HG02623 (cell line): ENCODE measurements around the gene COMP.

ENCODE experiments used
- ATAC-seq: cut with Tn5 transposase; IDR thresholded peaks from one replicate; pipeline ENCODE4 v1.9.1; 2021; ENCODE audit warnings: moderate library complexity; ENCODE audit not compliant: unreplicated experiment

COMP gene

GRCh38 chr19:18783958-18784785 is 6.9 kb downstream of the COMP start:
- no peak for ATAC-seq

GRCh38 chr19:18782559-18783225 is 8.4 kb downstream of the COMP start:
- no peak for ATAC-seq

DNA sequence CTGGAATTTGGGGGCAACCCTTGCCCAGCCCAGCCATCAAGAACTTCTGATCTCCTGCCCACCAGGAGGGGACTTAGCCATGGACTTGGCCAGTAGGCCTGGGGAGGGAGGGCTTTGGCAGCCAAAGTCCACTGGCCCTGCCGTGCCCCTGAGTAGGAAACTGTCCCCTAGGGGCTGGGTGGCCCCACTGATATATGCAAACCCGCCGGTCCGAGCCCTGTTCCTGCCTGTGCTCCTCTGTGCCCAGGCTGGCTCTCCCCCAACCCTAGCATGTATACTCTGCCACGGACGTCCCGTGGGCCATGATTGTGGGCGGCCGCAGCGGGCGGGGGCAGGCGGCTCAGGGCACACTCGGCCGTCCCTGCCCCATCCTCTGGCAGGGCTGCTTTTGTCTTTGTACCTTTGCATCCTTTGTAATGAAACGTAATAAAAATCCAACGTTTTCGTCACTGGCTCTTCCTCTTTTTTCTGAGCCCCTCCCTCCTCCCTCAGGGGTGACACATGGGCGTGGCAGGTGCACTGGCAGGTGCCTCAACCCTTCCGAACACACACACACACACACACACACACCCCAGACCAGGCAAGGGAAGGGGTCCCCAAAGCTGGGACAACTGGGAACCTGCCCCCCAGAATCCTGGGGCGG is 9.1 kb downstream of the COMP start:
- no peak for ATAC-seq

DNA sequence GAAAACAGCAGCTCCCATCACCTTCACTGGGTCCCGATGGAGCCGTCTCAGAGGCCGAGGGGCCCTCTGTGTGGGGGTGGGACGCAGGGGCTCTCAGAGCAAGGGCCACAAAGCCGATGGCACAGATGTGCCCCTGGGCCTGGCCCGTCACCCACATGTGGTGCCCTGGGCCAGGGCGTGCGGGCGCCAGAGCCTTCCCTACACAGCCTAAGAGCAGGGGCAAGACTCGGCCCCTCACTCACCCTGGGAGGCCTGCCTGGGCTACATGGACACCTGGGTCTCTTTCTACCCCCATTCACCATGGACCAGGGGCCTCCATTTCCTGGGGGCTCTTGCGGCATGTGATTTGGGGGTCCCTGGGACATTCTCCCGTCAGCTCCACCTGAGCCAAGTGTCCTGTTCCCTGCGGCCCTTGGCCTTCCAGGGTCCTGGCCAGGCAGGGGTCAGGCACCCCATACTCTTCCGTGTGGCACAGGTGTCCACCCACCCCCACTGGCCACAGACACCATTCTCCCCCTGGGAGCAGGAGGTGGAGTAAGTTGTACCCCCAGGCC is 10.0 kb downstream of the COMP start:
- no peak for ATAC-seq

DNA sequence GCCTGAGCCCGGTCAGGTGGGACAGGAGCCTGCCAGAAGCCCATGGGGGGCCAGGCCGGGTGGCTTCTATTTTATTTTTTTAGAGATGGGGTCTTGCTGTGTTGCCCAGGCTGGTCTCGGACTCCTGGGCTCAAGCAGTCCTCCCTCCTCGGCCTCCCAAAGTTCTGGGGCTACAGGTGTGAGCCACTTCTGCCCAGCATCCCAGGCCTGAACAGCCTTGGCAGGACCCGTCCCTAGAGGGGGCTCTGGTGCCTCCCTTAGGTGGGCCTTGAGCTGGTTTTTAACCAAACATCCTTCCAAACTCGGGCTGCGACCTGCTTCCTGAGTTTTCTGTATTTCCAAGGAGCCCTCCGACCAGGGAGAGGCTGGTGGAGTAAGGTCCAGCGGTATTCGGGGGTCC is 10.5 kb downstream of the COMP start:
- ATAC-seq: no peak

- no peak for ATAC-seq
Observed at GRCh38 chr19:18780081-18780480, 11.0 kb downstream of the COMP start.

GRCh38 chr19:18778826-18779495 is 12.1 kb downstream of the COMP start:
- ATAC-seq: no peak

- no peak for ATAC-seq
Observed at GRCh38 chr19:18778076-18778389, 13.1 kb downstream of the COMP start.

- no peak for ATAC-seq
Observed at GRCh38 chr19:18777301-18778075, 13.6 kb downstream of the COMP start.

GRCh38 chr19:18776736-18777135 is 14.4 kb downstream of the COMP start:
- no peak for ATAC-seq

DNA sequence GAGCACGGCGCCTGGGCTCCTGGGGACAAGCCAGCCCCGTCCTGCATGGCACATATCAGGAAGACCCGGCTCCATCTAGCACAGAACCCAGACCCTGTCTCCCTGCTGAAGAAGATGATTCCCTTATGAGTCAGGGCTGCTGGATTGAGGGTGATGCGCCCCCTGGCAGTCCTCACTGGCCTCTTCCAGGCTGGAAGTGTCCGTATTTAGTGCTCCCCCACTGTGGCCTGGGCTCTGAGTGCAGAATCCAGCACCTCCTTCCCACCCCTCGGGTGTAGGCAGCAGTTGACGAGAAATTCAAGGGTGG is 14.9 kb downstream of the COMP start:
- ATAC-seq: no peak

DNA sequence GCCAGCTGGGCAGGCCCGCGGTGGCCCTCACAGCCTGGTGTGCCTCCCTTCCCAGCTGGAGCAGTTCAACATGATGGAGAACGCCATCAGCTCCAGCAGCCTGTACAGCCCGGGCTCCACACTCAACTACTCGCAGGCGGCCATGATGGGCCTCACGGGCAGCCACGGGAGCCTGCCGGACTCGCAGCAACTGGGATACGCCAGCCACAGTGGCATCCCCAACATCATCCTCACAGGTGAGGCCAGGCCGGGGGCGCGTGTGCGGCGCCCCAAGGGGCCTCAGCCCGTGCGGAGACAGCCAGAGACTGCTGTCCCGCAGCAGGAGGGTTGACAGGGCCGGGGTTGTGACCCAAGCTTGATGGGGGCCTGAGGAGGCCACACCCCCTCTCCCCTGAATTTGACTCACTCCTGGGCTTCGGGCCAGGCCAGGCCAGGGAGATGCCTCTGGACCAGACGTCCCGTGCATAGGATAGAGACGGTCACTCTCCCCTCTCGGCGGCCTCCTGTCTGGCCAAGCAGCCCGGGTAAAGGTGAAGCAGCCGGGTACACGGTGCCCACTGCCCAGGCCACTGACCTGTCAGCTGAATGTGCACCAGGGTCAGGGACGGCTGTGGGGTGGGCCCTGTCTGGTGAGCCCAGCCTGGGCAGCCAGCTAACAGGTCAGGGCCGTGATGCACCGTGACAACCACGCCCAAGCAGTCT is 15.4 kb downstream of the COMP start:
- ATAC-seq: no peak

DNA sequence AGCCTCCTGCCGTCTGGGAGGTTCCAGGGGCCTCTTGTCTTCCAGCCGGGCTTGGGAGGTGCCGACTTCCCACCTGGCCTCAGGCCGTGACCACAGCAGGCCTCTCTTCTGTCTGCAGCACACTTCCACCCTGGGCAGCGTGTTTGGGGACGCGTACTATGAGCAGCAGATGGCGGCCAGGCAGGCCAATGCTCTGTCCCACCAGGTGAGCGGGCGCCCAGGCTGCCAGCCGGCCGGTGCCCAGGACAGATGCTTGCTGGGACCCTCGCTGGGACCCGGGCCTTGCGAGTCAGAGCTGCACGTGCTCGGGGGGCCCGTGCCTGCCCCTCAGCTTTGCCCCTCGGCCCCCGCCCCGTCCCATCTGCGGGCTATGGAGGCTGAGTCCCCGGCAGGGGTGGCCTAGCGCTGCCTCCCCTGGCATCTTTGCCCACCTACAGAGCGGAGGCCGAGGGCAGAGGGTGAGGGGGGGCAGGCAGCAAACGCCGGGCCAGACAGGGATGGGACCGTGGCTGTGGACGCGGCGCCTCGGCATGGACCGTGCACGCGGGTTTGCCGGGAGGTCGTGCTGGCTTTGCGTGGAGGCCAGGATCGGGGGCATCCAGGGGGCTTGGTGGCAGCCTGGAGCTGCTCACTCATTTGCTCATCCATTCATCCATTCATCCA is 16.2 kb downstream of the COMP start:
- ATAC-seq: no peak

DNA sequence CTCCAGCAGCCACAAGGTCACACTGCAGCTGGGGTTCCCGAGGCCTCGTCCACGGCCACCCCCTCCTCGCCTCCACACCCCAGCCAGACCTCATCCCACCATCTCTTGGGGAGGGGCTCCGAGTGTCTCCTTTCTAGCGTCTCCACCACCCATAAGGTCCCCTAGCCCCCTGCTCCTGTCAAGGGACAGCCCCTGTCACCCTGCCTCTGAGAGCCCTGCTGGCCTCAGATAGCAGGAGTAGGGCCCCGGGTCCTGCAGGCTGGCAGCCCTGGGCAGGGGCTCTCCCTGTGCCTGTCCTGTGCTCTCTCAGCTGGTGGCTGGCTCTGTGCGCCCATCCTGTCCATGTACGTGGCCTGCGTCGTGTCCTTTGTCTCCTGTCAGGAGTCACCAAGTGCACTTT is 17.0 kb downstream of the COMP start:
- ATAC-seq: no peak

DNA sequence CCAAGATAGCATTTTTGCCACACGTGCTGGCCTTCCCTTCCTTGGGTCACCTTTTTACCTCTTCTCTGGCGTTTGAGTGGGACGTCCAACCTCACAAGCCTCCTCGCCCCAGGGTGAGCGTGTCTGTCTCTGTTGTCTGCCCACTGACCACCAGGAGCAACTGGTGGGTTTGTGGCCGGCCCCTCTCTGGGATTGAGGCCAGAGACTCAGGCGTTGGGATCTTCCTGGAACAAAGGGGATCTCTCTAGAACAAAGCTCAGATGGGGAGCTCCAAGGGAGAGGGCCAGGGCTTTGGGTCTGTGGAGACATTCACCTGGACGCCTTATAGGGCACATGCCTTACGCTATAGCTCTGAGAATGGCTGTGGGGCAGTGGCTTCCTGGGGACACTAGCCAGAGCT is 17.4 kb downstream of the COMP start:
- no peak for ATAC-seq

DNA sequence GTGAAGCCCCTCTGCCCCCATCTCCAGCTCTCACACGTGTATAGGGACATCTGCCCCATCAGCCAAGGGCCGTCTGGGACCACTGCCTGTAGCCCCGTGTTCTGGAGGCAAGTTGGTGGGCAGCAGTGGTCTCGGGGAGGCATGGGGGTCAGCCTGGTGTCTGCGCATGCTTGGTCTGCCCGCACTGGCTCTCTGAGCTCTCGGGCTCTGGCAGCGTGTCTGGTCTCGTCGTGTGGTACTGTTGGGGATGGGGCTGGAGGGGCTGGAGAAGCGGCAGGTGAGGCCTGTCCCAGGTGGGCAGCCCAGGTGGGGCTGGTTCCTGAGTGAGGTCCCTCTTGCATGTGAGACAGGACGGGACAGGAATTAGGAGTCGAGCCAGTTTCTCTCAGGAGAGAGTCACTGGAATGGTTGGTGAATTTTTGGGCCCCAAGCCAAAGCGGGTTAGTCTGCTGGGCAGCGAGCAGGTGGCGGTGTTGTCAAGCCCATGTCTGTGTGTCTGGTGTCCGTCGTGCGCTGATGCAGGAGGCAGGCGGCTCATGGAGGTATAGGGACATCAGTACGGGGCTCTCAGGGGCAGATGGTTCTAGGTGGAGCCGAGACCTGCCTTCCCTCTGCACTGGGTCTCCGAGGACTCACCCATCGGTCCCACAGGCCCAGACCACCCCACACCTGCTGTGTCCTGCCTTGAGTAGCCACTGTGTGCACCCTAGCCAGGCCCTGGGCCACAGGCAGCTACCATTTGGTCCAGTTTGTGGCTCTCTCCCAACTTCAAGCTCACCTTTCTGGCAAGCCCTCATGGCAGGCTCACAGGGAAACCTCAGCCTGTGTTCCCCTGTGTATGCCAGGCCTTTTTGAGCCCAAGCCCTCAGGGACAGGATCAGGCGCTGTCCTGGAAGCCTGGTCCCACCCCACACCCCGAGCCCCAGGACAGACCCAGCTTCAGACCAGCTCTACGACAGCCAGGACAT is 18.2 kb downstream of the COMP start:
- no peak for ATAC-seq

DNA sequence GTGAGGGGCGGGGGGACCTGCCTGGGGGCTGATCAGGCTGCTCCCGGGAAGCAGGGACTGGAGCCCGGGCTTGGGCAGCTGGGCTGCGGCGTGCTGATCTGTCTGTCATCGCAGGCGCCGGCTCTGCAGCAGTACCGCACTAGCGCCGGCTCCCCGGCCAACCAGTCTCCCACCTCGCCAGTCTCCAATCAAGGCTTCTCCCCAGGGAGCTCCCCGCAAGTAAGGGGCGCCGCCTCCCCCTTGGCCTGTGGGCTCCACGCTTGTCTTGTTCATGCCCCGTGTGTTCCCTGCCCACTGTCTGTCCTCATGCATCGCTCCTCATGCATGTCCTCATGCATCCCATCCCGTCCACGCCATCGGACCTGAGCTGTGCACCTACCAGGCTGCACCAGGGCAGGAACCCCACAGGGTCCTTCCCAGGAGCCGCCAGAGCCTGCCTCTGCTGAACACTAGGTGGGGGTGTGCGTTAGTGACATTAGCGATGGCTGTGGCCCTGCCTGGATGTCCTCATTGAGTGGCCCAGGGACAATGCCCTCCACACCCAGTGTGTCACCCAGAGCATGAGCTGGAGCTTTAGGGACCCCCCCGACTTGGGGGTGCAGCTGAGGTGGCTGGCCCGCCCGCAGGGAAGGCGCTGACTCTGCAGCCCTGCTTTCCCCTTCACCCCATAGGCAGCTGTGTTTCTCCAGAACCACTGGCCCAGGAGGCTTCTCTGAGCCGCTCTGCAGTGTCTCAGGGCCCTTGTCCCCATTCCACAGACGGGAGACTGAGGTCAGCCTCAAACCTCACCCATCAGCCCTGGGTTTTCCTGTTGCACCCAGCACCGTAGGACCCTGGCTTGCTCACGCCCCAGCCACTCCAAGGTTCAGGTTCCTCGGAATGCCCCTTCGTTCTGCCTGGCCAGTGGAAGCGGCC is 19.5 kb downstream of the COMP start:
- ATAC-seq: no peak
